Fibroblast of villous mesenchyme (primary cell): ENCODE measurements around the gene NPL. TPM values are rescaled to one million over a fixed set of nuclear protein-coding genes. Genes with fewer than 3 reads are reported as not detected.
A peak's percentile ranks its signal among the peaks of the same experiment; 100 is the strongest.

Source experiments
- DNase-seq: peaks from one replicate; pipeline ENCODE4 v3.0.0-alpha.2; 2010; ENCODE audit warnings: low read depth
- H3K4me3 ChIP-seq: 2 replicates; pipeline ENCODE4 v1.5.1; 2011; ENCODE audit warnings: low read depth, mild to moderate bottlenecking, low read length
- CTCF ChIP-seq: IDR thresholded peaks from 2 replicates; pipeline ENCODE4 v1.5.1; 2012; ENCODE audit warnings: low read depth, mild to moderate bottlenecking, low read length; ENCODE audit not compliant: insufficient read depth
- total RNA-seq: library from RNA; depleted of rRNA; stranded (reverse); fragments of >200 nt; gene quantifications from 2 replicates; pipeline ENCODE4 v1.2.3, GENCODE V29; 2012

Gene NPL
- total RNA-seq, 1 donor = 3.5 TPM

GRCh38 chr1:182777386-182777785 is 12.2 kb upstream of the NPL start:
- TF ChIP-seq CTCF = no peak
- DNase-seq = no peak
- H3K4me3 ChIP-seq = no peak overlapping the region

- TF ChIP-seq CTCF = no peak
- H3K4me3 ChIP-seq = no peak overlapping the region
- no peak for DNase-seq
Measured at GRCh38 chr1:182778862-182779261, 10.7 kb upstream of the NPL start.

GRCh38 chr1:182779530-182779929 is 10.0 kb upstream of the NPL start:
- TF ChIP-seq CTCF = no peak
- H3K4me3 ChIP-seq = no peak overlapping the region
- DNase-seq = no peak

- H3K4me3 ChIP-seq = no peak overlapping the region
- DNase-seq = peak; percentile 55
- TF ChIP-seq CTCF = peak; percentile 73
Measured at GRCh38 chr1:182781841-182782586, 7.6 kb upstream of the NPL start.

- no peak overlapping the region for H3K4me3 ChIP-seq
- no peak for TF ChIP-seq CTCF
- DNase-seq = no peak
Measured at GRCh38 chr1:182782587-182782913, 7.0 kb upstream of the NPL start.

GRCh38 chr1:182783068-182783467 is 6.5 kb upstream of the NPL start:
- no peak overlapping the region for H3K4me3 ChIP-seq

More at GRCh38 chr1:182783068-182783467, 6.5 kb upstream of the NPL start:
- peak; percentile 8 for TF ChIP-seq CTCF
- no peak for DNase-seq
